IPS-18a (cell line): ENCODE results near the gene RPS18.

Experiments used
- H3K27ac ChIP-seq: one replicate; pipeline ENCODE4 v1.5.1; 2013; ENCODE audit warnings: low read length
- H3K27me3 ChIP-seq: one replicate; pipeline ENCODE4 v1.6.1; 2013; ENCODE audit warnings: mild to moderate bottlenecking, low read length; ENCODE audit not compliant: control insufficient read depth, insufficient read depth
- H3K36me3 ChIP-seq: one replicate; pipeline ENCODE4 v1.6.1; 2013; ENCODE audit warnings: low read depth, low read length; ENCODE audit not compliant: control insufficient read depth
- H3K4me1 ChIP-seq: one replicate; pipeline ENCODE4 v1.6.1; 2013; ENCODE audit warnings: low read depth, low read length; ENCODE audit not compliant: control insufficient read depth
- H3K4me3 ChIP-seq: one replicate; pipeline ENCODE4 v1.5.1; 2013; ENCODE audit warnings: low read length
- H3K9ac ChIP-seq: one replicate; pipeline ENCODE4 v1.6.1; 2013; ENCODE audit warnings: mild to moderate bottlenecking, low read length, moderate library complexity
- H3K9me3 ChIP-seq: one replicate; pipeline ENCODE4 v1.6.1; 2013; ENCODE audit warnings: low read depth, low read length; ENCODE audit not compliant: control insufficient read depth

Gene RPS18

GRCh38 chr6:33319939-33320314, 48.1 kb downstream of the RPS18 start:
- Histone ChIP-seq H3K4me1 (peaks cover 18% of the 10 kb centered on the region), H3K9ac (no peak overlapping the region), H3K36me3 (peaks cover 23% of the 10 kb centered on the region), H3K27me3 (no peaks in the 10 kb centered on the region), H3K27ac (no peak overlapping the region), H3K4me3 (no peak overlapping the region), H3K9me3 (no peaks in the 10 kb centered on the region)

- Histone ChIP-seq H3K4me1 (peaks cover 17% of the 10 kb centered on the region), H3K27ac (no peak overlapping the region), H3K4me3 (no peak overlapping the region), H3K27me3 (no peaks in the 10 kb centered on the region), H3K36me3 (peaks cover 23% of the 10 kb centered on the region), H3K9ac (no peak overlapping the region), H3K9me3 (no peaks in the 10 kb centered on the region)
Measured at GRCh38 chr6:33320315-33321181, 48.7 kb downstream of the RPS18 start.

- Histone ChIP-seq H3K27me3 (no peaks in the 10 kb centered on the region), H3K4me3 (no peak overlapping the region), H3K9ac (no peak overlapping the region), H3K4me1 (peaks cover 17% of the 10 kb centered on the region), H3K9me3 (no peaks in the 10 kb centered on the region), H3K27ac (no peak overlapping the region), H3K36me3 (peaks cover 23% of the 10 kb centered on the region)
Measured at GRCh38 chr6:33321227-33321626, 49.4 kb downstream of the RPS18 start.

- Histone ChIP-seq H3K9ac (peak overlapping the region; percentile 24), H3K27ac (no peak overlapping the region), H3K36me3 (peaks cover 22% of the 10 kb centered on the region), H3K27me3 (no peaks in the 10 kb centered on the region), H3K4me1 (peaks cover 12% of the 10 kb centered on the region), H3K9me3 (no peaks in the 10 kb centered on the region), H3K4me3 (peak overlapping the region; percentile 71)
Measured at GRCh38 chr6:33323623-33323948, 51.7 kb downstream of the RPS18 start.

- no peak overlapping the region for H3K27ac ChIP-seq
- peak overlapping the region; percentile 24 for H3K9ac ChIP-seq
- H3K36me3 ChIP-seq, result peaks cover 16% of the 10 kb centered on the region
- H3K4me3 ChIP-seq, result peak overlapping the region; percentile 71
- no peaks in the 10 kb centered on the region for H3K27me3 ChIP-seq
- no peaks in the 10 kb centered on the region for H3K9me3 ChIP-seq
- peaks cover 12% of the 10 kb centered on the region for H3K4me1 ChIP-seq
Measured at GRCh38 chr6:33324125-33324524, 52.2 kb downstream of the RPS18 start.
